Hematopoietic multipotent progenitor cell treated with erythropoietin and hydrocortisone succinate and interleukin-3 and kit ligand, for 17 days (in vitro differentiated cells): Measurements from ENCODE around the gene PNPLA2.

Experiments
- DNase-seq: peaks from one replicate; pipeline ENCODE4 v3.0.0-alpha.2; 2015; ENCODE audit warnings: low spot score

The PNPLA2 gene

DNA sequence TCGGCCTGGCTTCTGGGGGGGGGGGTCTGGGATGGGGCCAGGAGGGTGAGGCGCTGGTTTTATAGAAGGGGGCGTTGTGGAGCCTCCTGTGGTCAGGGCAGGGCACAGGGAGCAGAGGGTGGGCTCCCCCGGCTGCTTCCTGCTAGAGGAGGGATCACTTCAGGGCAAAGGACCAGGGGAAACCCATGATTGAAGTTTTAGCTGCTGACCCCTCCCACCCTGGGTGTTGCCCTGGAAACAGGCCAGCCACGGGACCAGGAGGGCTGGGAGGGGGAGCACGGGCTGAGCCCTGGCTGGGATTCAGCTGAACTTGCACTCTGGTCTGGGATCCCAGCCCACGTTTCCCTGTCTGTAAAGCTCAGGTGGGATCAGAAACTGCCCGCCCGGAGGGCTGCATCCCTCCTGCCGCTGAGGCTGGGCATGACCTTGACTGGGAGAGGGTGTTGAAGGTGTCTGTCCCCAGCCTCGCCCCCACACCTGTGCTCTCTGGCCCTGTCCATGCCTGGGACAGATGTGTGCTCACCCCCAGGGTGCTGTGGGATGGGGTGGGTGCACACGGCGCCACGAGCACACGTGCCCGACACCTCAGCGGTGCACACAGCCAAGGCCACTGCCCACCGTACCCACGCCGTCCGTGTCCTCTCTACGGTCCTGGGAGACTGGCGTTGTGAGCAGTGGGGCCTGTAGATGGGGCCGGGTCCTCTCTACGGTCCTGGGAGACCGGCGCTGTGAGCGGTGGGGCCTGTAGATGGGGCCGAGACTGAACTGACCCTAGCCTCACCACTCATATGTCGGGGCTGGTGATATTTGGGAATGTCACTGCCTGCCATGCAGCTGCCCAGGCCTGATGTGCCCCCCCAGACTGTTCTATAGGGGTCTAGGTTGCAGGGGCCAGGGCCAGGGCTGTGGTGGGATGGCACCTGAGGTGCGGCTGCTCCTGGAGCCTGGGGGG, 26.3 kb downstream of the PNPLA2 start:
- peak; percentile 58 for DNase-seq

- DNase-seq = no peak
Measured at GRCh38 chr11:845872-846495, 27.3 kb downstream of the PNPLA2 start.

DNA sequence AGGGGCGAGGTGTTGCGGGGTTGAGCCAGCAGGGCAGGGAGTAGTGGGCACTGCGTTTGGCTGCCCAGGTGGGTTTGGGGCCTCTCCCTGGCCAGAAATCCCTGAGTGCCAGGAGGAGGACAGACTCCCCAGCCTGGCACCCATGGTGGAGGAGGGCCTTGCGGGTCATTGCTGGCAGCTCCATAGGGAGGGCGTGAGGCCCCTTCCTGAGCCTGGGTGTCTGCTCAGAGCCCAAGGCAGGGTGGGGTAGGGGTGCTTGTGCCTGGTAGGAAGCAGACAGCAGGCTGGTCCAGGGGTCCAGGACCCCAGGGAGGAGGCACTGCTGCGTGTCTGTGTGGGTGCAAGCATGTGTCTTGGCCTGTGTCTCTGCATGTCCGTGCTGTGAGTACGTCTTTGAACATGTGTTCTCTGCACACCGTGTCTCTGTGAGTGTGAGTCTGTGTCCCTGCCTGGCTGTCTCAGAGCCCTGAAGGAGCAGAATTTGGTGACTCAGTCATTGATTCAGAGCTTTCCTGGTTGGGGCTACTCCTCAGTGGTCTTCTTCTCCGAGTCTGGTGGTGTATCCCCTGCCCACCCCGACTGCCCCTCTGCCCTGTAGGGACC, 27.9 kb downstream of the PNPLA2 start:
- no peak for DNase-seq

GRCh38 chr11:847876-848275, 29.2 kb downstream of the PNPLA2 start:
- no peak for DNase-seq

GRCh38 chr11:848380-848931, 29.7 kb downstream of the PNPLA2 start:
- DNase-seq = peak; percentile 69

GRCh38 chr11:849104-849824, 30.6 kb downstream of the PNPLA2 start:
- no peak for DNase-seq

DNA sequence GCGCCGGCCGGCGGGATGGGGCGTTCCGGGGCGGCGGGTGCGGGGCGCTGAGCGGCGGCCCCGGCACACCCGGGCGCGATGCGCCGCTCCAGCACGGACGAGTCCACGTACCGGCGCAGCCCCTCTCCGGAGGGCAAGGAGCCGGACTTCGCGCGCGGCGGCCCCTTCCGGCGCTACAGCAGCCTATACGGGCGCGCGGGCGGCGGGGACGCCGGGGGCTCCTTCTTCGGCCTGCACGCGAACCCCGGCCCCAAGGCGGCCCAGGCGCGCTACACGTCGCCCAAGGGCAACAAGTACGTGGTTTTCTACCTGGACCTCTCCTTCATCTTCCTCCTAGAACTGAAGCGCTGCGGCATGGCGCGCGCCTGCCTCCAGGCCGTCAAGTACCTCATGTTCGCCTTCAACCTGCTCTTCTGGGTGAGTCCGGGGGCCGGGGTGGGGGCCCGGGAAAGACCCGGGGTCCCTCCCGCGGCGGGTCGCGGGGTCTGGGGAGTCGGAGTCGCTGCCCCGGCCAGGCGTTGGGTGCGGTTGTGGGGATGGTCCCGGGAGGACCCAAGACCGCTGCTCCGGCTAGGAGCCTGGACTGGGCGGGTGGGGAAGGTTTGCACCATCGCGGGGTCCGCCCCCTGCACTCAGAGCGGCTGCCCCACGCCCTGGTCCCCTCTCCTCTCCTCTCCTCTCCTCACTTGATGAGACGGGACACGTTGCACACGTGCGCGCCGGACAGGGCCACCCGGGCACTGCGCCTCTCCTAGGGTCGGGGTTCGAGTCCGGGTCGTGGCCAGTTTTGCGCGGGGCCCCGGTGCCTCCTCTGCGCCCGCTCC, 31.4 kb downstream of the PNPLA2 start:
- no peak for DNase-seq

DNA sequence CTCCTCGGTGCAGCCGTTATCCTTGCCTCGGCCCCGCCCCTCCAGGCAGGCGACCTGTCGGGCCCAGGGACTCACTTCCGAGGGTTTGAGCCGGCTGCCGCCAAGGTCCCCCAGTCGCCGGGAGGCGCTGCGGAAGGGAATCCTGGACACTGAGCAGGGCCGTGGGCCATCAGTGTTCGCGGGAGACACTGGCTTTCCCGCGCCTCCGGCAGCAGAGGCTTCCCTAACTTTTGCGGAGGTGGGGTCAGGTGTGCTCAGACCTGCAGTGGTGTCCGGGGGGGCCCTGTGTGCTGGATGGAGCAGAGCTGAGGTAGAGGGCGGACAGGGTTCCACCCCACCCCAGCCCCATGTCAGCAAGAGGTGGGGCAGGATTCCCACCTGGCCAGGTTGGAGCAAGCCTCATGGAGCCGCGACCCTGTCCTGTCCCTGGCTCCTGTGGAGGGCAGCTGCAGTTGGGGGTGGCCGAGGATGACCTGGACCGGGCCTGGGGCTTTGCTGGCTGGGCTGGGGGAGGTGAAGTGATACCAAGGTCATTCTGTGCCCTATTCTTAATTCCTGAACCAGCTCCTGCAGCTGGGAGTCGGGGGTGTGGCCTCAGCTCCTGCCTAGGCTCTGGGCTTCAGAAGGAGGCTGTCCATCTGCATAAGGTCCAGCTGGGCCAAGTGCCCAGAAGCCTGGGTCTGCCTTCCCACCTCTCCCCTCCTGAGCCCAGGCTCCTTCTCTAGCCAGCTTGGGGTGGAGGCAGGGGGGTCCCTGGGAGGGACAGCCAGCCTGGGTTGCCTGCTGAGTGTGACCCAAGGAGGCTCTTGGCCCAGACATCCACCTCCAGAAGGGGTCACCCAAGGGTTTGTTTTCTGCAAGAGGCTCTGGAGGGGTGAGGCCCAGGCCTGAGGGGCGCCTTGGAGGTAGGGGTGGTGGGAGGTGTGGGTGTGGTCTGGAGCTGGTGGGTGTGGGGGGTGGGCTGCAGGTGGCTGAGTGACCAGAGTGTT, 32.4 kb downstream of the PNPLA2 start:
- peak; percentile 42 for DNase-seq

- no peak for DNase-seq
Measured at GRCh38 chr11:852762-853161, 34.0 kb downstream of the PNPLA2 start.

DNA sequence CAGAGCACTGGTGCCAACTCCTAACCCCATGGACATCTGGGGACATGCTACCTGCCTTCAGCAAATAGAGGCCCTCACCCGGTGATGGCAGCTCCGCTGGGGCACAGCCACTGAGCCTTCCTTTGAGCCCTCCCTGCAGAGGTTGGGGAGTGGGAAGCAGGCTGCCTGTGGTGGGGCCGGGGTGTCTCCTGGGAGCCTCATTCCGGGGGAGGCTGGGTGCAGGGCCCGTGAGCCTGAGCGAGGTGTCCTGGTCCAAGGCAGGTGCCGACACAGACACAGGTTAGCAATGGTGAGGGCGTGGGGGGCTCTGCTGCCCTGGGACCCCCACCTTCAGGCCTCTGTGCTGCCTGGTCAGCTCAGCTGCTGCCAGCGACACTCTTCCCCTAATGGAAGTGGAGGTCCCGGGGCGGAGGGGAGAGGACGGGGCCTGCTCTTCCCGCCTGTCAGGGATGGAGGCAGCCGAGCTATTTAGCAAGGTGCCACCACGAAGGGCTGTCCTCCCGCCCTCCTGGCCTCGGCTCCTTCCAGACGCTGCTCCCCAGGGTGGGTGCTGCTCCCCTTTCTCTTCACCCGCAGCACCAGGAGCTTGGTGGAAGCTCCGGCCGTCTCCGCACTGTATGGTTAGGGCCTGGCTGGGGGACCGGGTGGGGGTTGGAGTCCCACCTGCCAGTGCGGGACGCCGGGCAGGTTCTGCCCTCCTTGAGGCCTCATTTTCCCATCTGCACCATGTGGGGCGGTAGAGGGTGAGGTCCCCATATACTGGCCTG, 35.2 kb downstream of the PNPLA2 start:
- DNase-seq = no peak

DNA sequence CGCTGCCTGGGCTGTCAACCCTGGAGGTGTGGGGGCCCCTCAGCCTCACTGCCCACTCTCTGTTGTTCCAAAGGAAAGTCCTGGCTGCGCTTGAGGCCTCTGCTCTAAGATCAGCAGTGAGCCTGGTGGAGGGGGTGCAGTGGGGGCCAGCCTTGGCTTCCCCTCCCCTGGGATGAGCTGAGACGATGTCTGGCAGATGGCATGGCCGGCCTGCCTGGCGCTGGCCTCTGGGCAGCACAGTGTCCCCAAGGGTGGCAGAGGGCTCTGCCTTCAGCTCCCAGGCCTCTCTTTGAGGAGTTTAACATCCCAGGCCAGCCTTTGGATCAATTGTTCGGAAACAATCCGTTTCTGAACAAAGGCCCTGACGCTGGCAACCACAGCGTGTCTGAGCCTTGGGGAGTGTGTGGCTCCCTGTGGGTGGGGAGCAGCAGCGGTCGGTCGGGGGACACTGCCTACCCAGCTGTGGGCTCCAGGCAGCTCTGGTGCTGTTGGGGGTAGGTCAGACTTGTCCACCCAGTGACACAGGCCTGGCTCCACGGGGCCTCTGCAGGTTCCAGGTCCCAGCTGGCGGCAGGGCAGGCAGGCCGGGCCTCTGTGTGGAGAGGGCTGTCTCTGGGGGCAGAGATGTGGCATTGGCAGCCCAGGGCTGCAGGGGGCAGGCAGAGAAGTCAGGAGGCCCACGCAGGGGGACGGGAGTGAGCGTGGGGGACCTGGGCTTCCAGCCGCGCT, 36.1 kb downstream of the PNPLA2 start:
- no peak for DNase-seq

DNA sequence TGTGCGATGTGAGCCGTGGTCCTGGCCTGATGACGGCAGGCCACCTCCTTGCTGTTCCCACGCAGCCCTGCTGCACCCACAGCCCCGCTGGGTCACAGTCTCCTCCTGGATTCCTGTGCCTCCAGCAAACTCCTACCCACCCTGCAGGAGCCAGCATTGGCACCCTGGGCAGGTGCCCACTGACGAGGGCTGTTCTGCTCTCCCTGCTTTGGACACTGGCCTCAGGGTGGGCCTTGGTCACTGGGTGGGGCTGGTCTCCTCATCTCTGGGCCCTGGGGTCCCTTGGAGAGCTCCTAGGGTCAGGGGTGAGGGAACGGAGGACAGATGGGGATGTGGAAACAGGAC, 36.6 kb downstream of the PNPLA2 start:
- DNase-seq = no peak

GRCh38 chr11:855796-856195, 37.1 kb downstream of the PNPLA2 start:
- no peak for DNase-seq

GRCh38 chr11:856397-856796, 37.7 kb downstream of the PNPLA2 start:
- no peak for DNase-seq

DNA sequence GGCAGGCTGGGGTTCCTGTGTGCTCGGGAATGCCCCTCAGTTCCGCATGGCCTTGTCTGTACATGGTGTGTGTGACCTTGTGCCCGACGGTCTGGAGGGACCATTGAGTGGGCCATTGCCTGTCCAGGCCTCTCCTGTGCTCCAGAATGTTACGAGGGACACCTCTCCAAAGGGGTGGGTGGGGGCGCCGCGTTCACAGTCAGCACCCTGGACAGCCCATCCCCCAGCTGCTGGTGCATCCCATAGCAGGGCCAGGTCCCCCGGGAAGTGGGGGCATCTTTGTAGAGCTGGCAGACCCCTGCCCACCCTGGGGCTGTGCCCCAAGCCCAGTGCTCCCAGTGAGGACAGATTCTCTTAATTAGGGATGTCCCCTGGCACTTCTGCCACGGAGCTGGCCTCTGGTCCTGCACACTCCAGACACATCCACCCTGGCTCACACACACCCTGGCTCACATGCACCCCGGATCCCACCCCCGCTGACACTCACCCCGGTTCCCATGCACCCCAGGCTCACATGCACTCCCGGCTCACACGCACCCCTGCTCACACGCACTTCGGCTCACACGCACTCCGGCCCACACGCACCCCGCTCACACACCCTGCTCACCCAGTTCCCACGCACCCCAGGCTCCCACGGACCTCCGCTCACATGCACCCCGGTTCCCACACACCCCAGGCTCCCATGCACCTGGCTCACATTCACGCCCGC, 39.5 kb downstream of the PNPLA2 start:
- no peak for DNase-seq

DNA sequence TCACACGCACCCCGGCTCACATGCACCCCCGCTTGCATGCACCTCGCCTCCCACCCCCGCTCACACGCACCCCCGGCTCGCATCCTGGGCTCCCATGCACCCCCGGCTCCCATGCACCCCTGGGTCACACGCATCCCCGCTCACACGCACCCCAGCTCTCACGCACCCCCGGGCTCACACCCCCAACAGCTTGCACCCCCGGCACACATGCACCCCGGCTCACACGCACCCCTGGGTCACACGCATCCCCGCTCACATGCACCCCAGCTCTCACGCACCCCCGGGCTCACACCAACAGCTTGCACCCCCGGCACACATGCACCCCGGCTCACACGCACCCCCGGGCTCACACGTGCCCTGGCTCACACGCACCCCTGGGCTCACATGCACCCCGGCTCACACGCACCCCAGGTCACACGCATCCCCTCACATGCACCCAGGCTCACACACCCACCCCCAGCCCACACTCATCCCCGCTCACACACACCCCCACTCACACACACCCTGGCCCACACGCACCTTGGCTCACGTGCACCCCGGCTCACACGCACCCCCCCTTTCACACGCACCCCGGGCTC, 40.1 kb downstream of the PNPLA2 start:
- DNase-seq = no peak

DNA sequence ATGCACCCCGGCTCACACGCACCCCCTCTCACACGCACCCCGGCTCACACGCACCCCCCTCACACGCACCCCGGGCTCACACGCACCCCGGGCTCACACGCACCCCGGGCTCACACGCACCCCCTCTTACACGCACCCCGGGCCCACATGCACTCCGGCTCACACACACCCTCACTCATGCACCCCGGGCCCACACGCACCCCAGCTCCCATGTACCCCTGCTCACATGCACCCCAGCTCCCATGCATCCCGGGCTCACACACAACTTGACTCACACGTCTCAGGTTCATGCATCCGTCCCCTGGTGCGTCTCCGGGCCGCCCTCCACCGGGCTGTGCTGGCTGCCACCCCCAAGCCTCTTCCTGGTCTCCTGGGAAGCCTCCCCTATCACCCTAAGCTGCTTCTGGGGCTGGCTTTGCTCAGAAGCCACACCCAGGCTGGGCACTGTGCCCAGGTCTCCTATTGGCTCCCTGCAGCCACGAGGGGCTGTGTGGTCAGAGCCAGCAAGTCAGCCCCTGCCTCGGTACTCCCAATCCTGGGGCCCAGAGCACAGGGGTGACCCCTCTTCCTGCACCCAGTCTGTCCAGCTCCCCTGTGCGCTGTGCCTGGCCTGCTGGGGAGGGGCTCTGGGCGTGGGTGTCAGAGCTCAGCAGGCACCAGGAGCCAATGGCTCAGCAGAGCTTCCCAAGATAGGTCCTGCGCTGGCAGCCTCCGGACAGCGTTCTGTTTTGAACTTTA, 40.8 kb downstream of the PNPLA2 start:
- peak; percentile 82 for DNase-seq
